ENCODE data around the gene SUGP1. TPM values are rescaled to one million over a fixed set of nuclear protein-coding genes. Genes with fewer than 3 reads are reported as not detected.

SUGP1 gene
- total RNA-seq, 4 donors from 2014 or later = 29.7 to 51.0 (median 39.8) TPM

GRCh38 chr19:19304186-19304965, 15.9 kb downstream of the SUGP1 start:
- TF ChIP-seq, protein P1, sequence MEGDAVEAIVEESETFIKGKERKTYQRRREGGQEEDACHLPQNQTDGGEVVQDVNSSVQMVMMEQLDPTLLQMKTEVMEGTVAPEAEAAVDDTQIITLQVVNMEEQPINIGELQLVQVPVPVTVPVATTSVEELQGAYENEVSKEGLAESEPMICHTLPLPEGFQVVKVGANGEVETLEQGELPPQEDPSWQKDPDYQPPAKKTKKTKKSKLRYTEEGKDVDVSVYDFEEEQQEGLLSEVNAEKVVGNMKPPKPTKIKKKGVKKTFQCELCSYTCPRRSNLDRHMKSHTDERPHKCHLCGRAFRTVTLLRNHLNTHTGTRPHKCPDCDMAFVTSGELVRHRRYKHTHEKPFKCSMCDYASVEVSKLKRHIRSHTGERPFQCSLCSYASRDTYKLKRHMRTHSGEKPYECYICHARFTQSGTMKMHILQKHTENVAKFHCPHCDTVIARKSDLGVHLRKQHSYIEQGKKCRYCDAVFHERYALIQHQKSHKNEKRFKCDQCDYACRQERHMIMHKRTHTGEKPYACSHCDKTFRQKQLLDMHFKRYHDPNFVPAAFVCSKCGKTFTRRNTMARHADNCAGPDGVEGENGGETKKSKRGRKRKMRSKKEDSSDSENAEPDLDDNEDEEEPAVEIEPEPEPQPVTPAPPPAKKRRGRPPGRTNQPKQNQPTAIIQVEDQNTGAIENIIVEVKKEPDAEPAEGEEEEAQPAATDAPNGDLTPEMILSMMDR (IDR thresholded peaks at IDR 0.05 in 4 of 5, conservative IDR thresholded peaks at IDR 0.05 in 1 of 5) = no peak
- no peak for TF ChIP-seq POLR2A (IDR thresholded peaks at IDR 0.05)
- DNase-seq = no peak
- Histone ChIP-seq H3K36me3 (peaks cover 0 to 79% of the 10 kb centered on the region in 2 donors), H3K27ac (no peak overlapping the region), H3K4me1 (no peaks in the 10 kb centered on the region), H3K9me3 (no peaks in the 10 kb centered on the region), H3K4me3 (no peak overlapping the region), H3K27me3 (no peaks in the 10 kb centered on the region)
- ATAC-seq = no peak
- intact Hi-C loops (cut with DNase I; ENCODE audit: low total_unique reads) (no loop called here), in situ Hi-C loops (cut with MboI; ENCODE audit: low sequenced_read_pairs in 4 of 4) (no loop called here)

- Histone ChIP-seq H3K36me3 (peaks cover 0 to 69% of the 10 kb centered on the region in 2 donors), H3K4me3 (no peak overlapping the region), H3K27ac (no peak overlapping the region), H3K27me3 (no peaks in the 10 kb centered on the region), H3K4me1 (no peaks in the 10 kb centered on the region), H3K9me3 (no peaks in the 10 kb centered on the region)
- ATAC-seq (no peak), DNase-seq (no peak)
- TF ChIP-seq, protein P1 (IDR thresholded peaks at IDR 0.05 in 4 of 5, conservative IDR thresholded peaks at IDR 0.05 in 1 of 5) = no peak
- no peak for TF ChIP-seq POLR2A (IDR thresholded peaks at IDR 0.05)
- intact Hi-C loops (cut with DNase I; ENCODE audit: low total_unique reads) = no loop called here
- in situ Hi-C loops (cut with MboI; ENCODE audit: low sequenced_read_pairs in 4 of 4) = no loop called here
Measured at GRCh38 chr19:19303411-19303810, 16.9 kb downstream of the SUGP1 start.

- intact Hi-C loops (cut with DNase I; ENCODE audit: low total_unique reads) (no loop called here), in situ Hi-C loops (cut with MboI; ENCODE audit: low sequenced_read_pairs in 4 of 4) (no loop called here)
- ATAC-seq = no peak
- no peak for DNase-seq
- Histone ChIP-seq H3K4me1 (no peaks in the 10 kb centered on the region), H3K27ac (no peak overlapping the region), H3K27me3 (no peaks in the 10 kb centered on the region), H3K9me3 (no peaks in the 10 kb centered on the region), H3K36me3 (peaks cover 0 to 43% of the 10 kb centered on the region in 2 donors), H3K4me3 (no peak overlapping the region)
- TF ChIP-seq POLR2A (IDR thresholded peaks at IDR 0.05) = no peak
- TF ChIP-seq, protein P1 (IDR thresholded peaks at IDR 0.05 in 4 of 5, conservative IDR thresholded peaks at IDR 0.05 in 1 of 5) = no peak
Measured at GRCh38 chr19:19300613-19301012, 19.7 kb downstream of the SUGP1 start.

- DNase-seq = peak in 1 of 2 donors; percentile 29
- ATAC-seq = peak in 1 of 2 donors; percentile 41
- Histone ChIP-seq H3K27me3 (no peaks in the 10 kb centered on the region), H3K36me3 (peaks cover 0 to 36% of the 10 kb centered on the region in 2 donors), H3K4me1 (no peaks in the 10 kb centered on the region), H3K27ac (no peak overlapping the region), H3K4me3 (no peak overlapping the region), H3K9me3 (no peaks in the 10 kb centered on the region)
- TF ChIP-seq, protein P1 (IDR thresholded peaks at IDR 0.05 in 4 of 5, conservative IDR thresholded peaks at IDR 0.05 in 1 of 5) = no peak
- no peak for TF ChIP-seq POLR2A (IDR thresholded peaks at IDR 0.05)
- in situ Hi-C loops (cut with MboI; ENCODE audit: low sequenced_read_pairs in 4 of 4) (no loop called here), intact Hi-C loops (cut with DNase I; ENCODE audit: low total_unique reads) (no loop called here)
Measured at GRCh38 chr19:19297759-19298158, 22.6 kb downstream of the SUGP1 start.
